A172 (cell line): ENCODE data around the gene COL24A1. TPM values are rescaled to one million over a fixed set of nuclear protein-coding genes. Genes with fewer than 3 reads are reported as not detected.
"Not testable (repeated sequence)": the region's sequence is repeated elsewhere in the genome, so short reads cannot be mapped to it uniquely, and the experiment has no call there.

Source experiments
- DNase-seq: peaks from one replicate; pipeline ENCODE4 v3.0.0-alpha.2; 2015; ENCODE audit warnings: low spot score
- total RNA-seq: library from RNA; depleted of rRNA; stranded (reverse); fragments of >200 nt; shearing (Covaris generic); gene quantifications from 2 replicates; pipeline ENCODE4 v1.2.3, GENCODE V29; 2014

Gene COL24A1
- total RNA-seq, 1 experiment from 2014 or later = 0.03 TPM

DNA sequence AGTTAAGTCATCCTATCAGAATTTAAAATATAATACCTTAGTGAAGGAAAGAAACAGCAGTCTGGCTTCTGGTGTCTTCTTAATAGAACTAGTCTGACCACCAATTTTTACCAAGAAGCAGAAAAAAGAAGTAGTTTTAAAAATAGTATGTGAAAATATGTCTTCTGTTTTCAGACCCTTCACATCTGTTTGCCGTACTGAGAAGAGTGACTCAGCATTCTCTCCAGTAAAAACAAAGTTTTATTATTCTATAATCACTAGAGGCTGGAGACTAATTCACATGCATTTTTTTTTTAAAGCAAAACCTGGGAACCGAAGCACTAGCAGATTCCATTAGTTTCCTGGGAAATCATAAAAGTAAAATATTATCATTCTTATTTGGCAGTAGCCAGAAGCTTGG is 163.8 kb downstream of the COL24A1 start:
- DNase-seq = peak; percentile 1

DNA sequence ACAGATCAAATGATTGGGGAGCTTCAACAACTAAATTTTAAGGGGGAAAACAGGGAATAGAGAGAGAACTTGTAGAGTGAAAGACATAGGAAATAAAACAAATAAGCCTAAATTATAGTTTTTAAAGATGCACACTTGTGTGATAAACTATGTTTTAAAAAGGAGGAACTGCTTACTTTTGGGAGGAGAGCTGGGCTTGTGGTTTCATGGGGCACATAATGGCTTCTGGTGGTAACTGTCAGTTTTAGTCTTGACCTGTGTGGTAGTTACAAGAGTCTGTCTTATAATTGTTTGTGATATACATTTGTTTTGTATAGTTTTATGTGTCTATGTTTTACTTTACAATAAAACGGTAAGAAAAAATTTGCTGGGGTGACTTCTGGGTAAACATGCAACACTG is 165.3 kb downstream of the COL24A1 start:
- DNase-seq = no peak

DNA sequence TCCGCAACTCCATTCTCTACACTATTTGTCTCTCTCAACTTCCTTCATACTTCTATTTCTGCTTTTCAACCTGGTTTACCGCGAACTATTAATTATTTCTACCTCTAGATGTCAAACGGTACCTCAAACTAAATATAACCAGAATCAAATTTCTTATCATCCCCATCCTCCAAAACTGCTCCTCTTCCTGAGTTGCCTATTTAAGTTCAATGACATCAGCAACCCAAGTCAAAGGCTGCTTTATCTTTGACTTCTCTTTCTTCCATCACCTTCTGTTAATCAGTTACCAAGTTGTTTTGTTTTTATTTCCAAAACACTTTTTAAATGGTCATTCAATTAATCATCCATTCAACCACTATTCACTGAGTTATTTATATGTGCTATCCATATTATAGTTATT is 171.9 kb downstream of the COL24A1 start:
- DNase-seq = no peak

DNA sequence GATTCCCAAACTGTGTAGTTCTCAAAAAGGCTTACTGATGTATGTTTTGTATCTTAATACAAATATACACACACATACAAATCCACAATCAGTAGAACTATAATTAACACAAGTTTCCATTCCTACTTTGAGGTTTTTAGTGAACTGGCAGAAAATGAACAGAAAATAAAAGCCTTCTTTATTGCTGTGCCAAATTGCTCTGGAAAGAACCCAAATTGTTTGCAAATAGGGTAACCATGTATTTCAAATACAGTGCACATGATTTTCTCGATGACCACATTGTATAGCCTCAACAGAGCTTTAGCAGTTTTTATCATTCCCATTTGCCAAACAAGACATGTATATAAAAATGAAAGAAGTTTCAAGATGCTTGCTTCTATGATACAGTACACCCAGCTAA is 173.3 kb downstream of the COL24A1 start:
- no peak for DNase-seq

DNA sequence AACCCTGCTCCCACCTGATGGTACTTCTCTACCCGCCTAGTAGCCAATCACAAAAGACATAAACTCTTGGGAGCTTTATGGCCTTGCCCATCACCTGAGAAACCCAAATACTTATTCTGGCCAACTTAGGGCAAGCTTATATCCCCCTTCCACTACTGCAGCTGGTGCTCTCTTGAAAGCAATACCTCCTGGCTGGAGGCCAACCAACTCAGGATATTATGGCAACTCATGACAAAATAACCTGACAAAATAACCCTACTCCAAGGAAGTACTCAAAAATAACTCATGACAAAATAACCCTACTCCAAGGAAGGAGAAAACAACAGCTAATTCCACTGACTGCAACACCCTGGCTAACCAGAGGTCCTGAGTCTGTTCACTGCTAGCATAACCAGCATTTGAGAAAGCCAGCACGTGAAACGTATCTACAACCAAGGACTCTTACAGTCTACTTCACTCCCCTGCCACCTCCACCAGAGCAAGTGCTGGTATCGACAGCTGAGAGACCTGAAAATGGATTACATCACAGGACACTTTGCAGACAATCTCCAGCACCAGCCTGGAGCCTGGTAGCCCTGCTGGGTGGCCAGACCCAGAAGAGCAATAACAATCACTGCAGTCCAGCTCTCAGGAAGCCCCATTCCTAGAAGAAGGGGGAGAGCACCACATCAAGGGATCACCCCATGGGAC is 179.9 kb downstream of the COL24A1 start:
- no peak for DNase-seq

DNA sequence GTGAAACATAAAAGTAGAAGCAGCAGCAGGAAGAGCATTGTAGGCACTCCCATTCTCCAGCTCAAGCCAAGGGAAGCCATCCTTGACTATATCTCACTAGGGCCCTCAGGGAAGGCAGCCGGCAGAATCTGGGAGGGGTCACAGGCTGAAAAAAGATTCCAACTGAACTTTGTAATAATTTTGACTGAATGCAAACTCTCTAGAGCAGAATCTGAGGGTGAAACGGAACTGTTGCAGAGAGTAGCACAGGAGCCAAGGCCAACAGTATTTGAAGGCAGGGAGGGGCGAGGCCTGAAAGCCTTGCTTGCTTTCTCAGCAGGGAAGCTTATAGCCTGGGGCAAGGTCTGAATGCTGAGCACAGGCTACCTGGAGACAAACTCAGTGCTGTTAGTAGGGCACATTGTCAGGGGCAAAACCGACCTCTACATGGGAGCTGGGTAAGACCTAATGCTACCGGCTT is 180.6 kb downstream of the COL24A1 start:
- DNase-seq = no peak

DNA sequence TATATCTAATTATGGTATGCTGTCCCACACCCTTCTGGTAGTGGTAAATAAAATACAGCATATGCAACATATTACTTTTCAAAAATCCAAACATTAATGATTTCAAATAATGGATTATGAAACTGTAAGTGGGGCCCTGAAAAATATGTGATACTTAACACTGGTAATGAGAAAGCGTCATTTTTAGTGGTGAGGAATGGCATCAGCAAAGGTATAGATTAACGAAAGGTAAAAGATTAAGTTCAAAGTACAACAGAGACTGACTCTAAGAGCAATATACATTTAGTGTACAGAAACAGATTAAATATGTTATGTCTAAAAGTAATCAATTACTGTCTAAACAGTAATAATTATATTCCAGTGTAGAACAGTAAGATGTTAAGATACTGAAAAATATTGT is 194.1 kb downstream of the COL24A1 start:
- DNase-seq = no peak

DNA sequence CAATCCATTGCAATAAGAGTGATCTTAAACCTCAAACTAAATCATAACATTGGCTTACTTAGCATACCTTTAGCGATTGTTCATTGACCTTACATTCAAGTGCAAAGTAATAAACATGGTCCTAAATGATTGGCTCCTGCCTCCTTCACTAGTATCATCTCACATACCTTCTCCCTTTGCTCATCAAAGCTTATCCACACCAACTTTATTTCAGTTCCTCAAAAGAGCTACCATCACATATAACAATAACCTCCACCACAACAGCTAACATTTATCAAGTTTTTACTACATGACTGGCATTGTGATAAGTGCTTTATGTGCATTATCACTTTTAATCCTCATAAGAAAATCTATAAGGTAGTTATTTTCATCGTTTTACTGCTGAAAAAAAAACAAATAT is 198.8 kb downstream of the COL24A1 start:
- no peak for DNase-seq

DNA sequence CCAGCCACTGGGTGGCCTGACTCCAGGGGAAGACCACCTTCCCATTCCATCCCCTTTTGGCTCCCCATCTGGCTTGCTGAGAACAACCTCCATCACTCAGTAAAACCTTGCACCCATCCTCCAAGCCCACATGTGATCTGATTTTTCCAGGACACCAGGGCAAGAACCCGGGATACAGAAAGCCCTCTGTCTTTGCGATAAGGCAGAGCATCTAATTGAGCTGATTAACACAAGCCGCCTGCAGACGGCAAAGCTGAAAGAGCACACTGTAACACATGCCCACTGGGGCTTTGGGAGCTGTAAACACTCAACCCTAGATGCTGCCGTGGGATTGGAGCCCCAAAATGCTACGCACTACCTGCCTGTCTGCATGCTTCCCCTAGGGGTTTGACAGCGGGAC is 201.4 kb downstream of the COL24A1 start:
- not testable (repeated sequence) for DNase-seq

DNA sequence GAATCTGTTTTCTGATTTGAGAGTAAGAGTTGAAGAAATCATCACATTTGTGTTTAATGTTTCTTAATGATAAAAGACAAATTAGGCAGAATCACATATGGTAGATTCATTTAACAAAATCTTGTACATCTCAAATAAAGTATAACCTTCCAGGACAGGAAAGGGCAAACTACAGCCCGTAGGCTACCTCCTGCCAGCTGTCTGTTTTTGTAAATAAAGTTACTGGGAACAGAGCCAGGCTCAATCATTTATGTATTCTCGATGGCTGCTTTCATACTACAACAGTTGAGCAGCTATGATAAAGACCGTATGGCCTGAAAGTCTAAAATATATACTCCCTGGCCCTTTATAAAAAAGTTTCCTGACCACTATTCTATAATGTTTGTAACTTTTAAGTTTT is 204.1 kb downstream of the COL24A1 start:
- no peak for DNase-seq

DNA sequence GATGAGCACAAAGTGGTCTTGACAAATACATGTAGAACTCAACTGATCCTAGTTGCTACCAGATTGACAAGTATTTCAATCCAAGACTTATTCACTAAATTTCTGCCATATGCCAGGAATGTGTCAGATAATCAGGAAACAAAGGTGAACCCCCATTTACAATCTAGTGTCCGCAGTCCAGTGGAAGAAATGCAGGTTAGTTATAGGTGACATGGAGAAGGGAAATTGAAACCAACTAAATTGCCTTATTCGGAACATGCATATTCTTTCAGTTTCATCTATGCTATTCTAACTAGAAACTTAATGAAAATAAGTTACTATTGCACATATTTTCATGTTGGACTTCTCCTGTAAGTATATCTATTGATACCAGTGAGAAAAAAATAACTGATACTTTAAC is 209.4 kb downstream of the COL24A1 start:
- DNase-seq = no peak

DNA sequence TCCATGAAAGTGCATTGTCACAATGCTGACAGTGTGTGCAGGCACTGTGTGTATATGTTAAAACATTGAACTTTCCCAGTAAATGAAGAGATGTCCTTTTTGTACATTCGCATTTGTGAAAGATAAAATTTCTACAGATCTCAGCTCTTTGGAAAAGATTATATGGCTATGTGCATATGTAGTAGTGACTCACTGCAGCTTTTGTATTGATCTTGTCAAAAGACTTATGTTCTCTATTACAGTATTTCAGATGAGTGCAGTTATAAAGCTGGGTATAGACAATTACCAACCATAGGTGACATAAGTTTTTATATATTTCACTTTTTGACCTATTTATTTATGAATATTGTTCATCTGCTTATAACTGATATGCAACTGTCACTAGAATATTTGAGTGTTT is 212.6 kb downstream of the COL24A1 start:
- DNase-seq = no peak

DNA sequence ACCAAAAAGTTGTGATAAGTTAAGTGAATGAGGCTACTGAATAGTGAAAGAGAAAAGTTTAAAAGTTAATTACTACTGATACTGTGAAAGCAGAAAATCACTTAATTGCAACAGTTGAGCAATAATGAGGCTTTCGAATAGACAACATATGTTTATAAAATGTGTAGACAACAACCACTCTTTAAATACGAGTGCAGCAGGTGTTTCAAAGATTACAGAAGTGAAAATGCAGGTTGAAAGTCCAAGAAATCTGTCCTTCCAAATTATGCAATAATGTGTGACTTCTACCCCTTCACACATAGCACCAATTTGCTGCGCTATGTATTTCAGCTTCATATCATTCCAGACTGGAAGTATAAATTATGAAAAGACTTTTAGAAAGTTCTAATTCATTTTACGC is 213.0 kb downstream of the COL24A1 start:
- no peak for DNase-seq

DNA sequence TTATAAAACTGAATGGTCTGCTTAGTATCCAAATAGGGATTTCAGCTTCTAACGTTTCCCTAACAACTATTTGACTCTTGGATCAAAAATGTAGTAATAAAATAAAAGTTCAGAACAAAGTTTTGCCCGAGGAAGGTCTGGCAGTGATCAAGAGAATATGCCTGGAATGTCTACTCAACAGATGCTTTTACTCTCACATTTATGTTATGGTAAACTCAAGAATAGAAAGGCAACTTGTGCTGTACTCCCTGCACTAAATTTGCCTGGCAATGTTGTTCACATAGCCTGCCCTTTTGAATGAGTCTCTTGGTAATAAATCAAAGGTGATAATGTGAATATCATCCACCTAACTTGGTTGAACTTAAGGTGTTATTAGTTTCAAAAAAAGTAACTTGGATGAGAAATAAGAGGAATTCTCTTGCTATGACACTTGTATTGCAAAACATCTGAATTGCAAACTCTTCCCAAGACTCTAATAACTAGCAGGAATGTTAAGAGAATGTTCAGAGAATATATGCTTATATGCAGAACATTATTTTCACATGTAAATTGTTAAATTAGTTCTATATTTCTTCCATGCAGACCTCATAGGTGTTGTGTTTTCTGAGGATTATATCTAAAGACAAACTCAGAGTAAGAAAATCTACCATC is 215.8 kb downstream of the COL24A1 start:
- DNase-seq = no peak

DNA sequence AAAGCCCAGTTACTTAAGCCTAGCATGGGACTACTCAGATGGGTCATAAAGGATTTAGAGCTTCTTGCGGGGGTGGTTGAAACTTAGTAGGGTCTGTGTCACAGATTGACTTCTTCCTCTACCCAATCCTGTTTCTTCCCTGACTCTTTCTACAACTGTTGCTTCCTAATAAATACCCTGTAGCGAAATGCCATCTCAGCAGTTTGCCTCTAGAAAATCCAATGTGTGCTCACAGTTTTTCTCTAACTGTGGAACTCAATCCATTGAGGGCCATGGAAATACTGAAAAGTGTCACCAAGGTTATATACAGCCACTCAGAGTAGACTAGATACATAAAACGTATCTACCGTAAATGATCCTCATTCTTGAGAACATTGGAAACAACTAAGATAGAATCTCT is 217.7 kb downstream of the COL24A1 start:
- DNase-seq = no peak

DNA sequence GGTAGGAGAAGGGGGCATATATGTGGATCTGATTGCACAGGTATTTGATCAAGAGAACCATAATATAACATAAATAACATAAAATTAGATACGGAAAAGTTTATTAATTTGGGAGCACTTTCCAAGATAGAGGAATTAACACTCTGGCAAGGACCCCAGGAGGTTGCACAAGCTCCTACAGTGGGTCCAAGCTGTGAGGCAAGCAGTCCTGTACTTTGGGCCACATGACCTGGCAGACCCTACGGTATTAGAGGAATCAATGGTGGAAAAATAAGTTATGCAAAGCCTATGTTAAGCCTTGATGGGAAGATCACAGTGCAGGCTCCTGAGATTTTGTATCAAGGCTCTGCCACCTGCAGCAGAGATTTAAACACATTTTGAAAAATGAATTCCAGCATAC is 220.1 kb downstream of the COL24A1 start:
- DNase-seq = no peak

DNA sequence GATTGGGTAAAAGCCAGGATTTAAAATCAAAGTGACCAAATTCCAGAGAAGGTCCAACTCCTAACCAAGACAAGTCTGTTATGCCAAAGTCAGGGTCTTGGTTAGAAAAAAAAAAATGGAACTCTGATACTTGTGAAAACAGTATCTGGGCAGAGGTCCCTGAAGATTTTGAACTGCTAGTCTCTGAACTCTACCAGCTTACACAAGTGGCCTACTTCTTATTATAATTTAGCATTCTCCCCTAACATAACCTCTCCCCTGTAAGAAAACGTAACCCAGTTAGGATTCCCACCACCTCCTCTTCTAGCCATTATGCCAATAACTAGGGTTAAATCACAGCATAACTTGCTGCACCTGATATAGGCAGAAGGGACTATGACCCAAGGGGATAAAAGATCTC is 220.5 kb downstream of the COL24A1 start:
- no peak for DNase-seq

DNA sequence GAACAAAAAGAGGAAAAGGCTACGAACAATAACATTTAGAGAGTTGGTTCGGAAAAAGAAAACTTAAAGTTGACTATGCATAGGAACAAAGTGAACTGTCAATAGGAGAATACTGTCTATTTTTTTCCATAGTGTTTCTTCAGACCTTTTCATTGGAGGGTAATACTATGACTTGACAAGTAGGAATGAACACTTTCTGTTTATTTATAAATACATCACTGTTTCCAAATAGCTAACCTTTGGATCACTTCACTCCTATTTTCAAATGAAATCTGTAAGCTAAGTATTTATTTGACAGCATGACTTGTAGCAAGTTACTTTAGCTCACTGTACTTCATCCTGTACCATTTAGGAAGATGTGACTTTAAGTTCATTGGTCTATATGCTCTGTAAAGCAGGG is 221.3 kb downstream of the COL24A1 start:
- DNase-seq = no peak

DNA sequence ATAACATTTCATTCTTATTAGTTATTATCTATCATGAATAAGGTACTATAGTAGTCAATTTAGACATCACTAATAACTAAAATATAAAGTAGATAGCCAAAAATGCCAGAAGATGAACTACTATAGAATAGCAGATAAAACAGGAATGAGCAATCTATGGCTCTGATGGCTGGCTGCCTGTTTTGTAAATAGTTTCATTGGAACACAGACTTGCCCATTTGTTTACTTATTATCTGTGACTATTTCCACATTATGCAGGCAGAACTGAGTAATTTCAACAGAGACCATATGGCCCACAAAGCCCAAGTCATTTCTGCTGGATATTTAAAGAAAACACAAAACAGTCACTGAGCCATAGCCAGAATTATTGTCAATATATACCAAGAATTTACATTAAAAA is 222.1 kb downstream of the COL24A1 start:
- DNase-seq = no peak

DNA sequence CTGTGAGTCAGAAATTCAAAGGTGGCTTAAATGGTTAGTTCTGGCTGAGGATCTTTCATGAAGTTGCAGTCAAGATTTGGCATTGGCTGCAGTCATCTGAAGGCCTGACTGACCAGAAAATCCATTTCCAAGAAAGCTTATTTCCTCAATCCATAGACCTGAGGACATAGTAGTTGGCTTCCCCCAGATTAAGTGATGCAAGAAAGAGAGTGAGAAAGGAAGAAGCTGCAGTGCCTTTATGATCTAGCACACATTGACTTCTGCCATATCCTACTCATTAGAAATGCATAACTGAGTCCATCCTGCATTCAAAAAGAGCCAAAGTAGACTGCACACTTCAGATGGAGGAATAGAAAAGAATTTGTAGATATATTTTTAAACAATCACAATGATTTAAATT is 222.6 kb downstream of the COL24A1 start:
- no peak for DNase-seq

DNA sequence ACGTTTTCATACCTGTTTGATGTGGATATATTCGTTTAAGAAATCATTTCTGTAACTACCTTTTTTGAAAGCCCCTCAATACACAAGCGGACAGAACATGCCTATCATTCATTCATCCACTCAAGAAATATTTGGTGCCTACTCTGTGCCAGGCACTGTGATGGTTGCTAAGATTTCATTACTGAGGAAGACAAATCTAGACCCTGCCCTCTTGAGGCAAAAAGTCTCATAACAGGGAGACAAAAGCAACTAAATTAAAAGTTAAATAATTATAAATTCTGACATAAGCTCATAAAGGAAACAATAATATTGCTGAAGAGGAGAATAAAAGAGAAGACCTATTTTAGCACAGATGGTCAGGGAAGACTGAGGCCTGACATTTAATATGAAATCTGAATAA is 244.8 kb downstream of the COL24A1 start:
- DNase-seq = no peak

DNA sequence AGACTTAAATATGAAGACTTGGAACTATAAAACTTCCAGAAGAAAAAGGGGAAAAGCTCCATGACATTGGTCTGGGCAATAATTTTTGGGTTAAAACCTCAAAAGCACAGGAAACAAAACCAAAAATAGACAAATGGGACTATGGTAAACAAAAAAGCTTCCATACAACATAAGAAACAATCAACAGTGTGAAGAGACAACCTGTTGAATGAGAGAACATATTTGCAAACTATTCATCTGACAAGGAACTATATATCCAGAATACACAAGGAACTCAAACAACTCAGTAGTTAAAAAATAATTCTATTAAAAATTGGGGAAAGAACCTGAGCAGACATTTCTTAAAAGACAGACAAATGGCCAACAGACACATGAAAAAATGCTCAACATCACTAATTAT is 255.7 kb downstream of the COL24A1 start:
- DNase-seq = no peak

DNA sequence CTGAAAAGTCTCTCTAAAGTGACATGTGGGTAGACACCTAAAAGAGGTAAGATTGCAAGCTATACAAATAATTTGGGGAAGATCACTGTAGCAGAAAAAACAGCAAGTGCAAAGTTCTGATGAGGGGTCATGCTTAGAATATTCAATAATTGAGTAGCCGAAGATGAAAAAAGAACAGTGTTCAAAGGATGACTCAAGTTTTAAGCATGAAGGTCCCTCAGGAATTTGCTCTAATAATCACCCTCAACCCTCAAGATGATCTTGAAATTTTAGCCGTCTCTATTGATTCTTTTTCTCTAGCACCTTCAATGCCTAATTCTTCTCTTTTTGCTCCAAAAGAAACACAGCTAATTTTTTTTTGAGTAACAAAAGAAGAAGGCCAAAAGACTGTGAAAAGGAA is 257.7 kb downstream of the COL24A1 start:
- no peak for DNase-seq

DNA sequence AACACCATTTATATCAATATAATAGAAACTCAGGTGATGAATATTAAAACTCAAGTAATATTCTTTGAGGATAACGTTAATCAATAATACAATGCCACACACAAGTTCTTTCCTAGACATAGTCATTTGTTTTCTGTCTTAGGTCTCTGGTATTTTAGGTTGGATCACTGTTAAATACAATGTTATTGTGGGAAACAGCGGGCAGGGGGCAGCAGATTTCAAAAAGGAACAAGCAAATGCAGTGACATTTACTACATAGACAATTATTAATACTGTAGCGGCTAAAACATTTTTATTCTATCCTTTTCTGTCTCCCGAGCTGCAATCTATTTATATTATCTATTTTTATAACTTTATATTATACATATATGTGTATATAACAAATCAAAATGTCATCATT is 261.9 kb downstream of the COL24A1 start:
- DNase-seq = peak; percentile 1
